ENCODE results near the gene ZNF502. TPM values are rescaled to one million over a fixed set of nuclear protein-coding genes. Genes with fewer than 3 reads are reported as not detected.
A peak's percentile ranks its signal among the peaks of the same experiment; 100 is the strongest.
"Not testable (repeated sequence)": the region's sequence is repeated elsewhere in the genome, so short reads cannot be mapped to it uniquely, and the experiment has no call there.

Gene ZNF502
- 2.9 TPM for polyA plus RNA-seq (2013, experiment 1 of 2)
- polyA plus RNA-seq (2013, experiment 2 of 2): 3.0 TPM

GRCh38 chr3:44712455-44713075 lies at the start of gene ZNF502:
Gene ZNF502 (plus strand): TSS chr3:44712660. CDS start chr3:44720262, 7,602 bp downstream.
- no peak within 1 kb of the TSS for H3K23ac ChIP-seq (ENCODE audit: low read length)
- H3K4ac ChIP-seq (ENCODE audit: low read depth, low read length): peak within 1 kb of the TSS; percentile 49
- peak within 1 kb of the TSS; percentile 48 for H3K9ac ChIP-seq (ENCODE audit: low read length)
- no peak within 1 kb of the TSS for H4K8ac ChIP-seq (ENCODE audit: low read depth, low read length)
- H2BK5ac ChIP-seq (ENCODE audit: low read length): no peak within 1 kb of the TSS
- H3K27ac ChIP-seq (ENCODE audit: low read depth, low read length): no peak within 1 kb of the TSS
- H3K36me3 ChIP-seq (ENCODE audit: control insufficient read depth, insufficient read depth, low read length): no peaks in the 10 kb centered on the region
- no peak within 1 kb of the TSS for H2AK5ac ChIP-seq (ENCODE audit: low read length)
- no peak within 1 kb of the TSS for H2BK15ac ChIP-seq (replicated peaks; ENCODE audit: low read depth)
- no peaks in the 10 kb centered on the region for H3K79me2 ChIP-seq (ENCODE audit: control insufficient read depth, insufficient read depth, low read length)
- no peak within 1 kb of the TSS for H2BK120ac ChIP-seq (ENCODE audit: low read depth, low read length)
- H4K5ac ChIP-seq (ENCODE audit: low read length): peak within 1 kb of the TSS; percentile 71
- WGBS (ENCODE audit: extremely low coverage, insufficient coverage, low lambda C conversion rate): no CpG with 5 or more reads among the region's 36 CpGs
- peak within 1 kb of the TSS; percentile 60 for H3K4me3 ChIP-seq (ENCODE audit: low read length)
- H3K4me2 ChIP-seq (ENCODE audit: low read length): peak within 1 kb of the TSS; percentile 14
- no peak within 1 kb of the TSS for H3K18ac ChIP-seq (ENCODE audit: low read length)
- H3K56ac ChIP-seq (ENCODE audit: low read length): peak within 1 kb of the TSS; percentile 58
- DNase-seq: peak; percentile 94
- no peaks in the 10 kb centered on the region for H3K79me1 ChIP-seq (ENCODE audit: low read length)
- no peaks in the 10 kb centered on the region for H3K4me1 ChIP-seq (ENCODE audit: control insufficient read depth, low read depth, low read length)
- H3K27me3 ChIP-seq (ENCODE audit: insufficient read depth, low read length, poor library complexity): no peaks in the 10 kb centered on the region

- Histone ChIP-seq H2BK5ac (ENCODE audit: low read length) (no peak overlapping the region), H3K56ac (ENCODE audit: low read length) (no peak overlapping the region), H4K5ac (ENCODE audit: low read length) (no peak overlapping the region), H3K18ac (ENCODE audit: low read length) (no peak overlapping the region), H3K36me3 (ENCODE audit: control insufficient read depth, insufficient read depth, low read length) (no peaks in the 10 kb centered on the region), H3K4ac (ENCODE audit: low read depth, low read length) (no peak overlapping the region), H2BK120ac (ENCODE audit: low read depth, low read length) (no peak overlapping the region), H3K9ac (ENCODE audit: low read length) (no peak overlapping the region), H3K79me2 (ENCODE audit: control insufficient read depth, insufficient read depth, low read length) (no peaks in the 10 kb centered on the region), H4K8ac (ENCODE audit: low read depth, low read length) (no peak overlapping the region), H2BK15ac (replicated peaks; ENCODE audit: low read depth) (no peak overlapping the region), H3K79me1 (ENCODE audit: low read length) (no peaks in the 10 kb centered on the region), H3K23ac (ENCODE audit: low read length) (no peak overlapping the region), H2AK5ac (ENCODE audit: low read length) (no peak overlapping the region), H3K4me2 (ENCODE audit: low read length) (no peak overlapping the region), H3K4me1 (ENCODE audit: control insufficient read depth, low read depth, low read length) (no peaks in the 10 kb centered on the region), H3K4me3 (ENCODE audit: low read length) (no peak overlapping the region), H3K27ac (ENCODE audit: low read depth, low read length) (no peak overlapping the region), H3K27me3 (ENCODE audit: insufficient read depth, low read length, poor library complexity) (no peaks in the 10 kb centered on the region)
- WGBS (ENCODE audit: extremely low coverage, insufficient coverage, low lambda C conversion rate): no CpG with 5 or more reads among the region's 3 CpGs
- DNase-seq: no peak
These were observed 47.3 kb upstream of the ZNF502 start for GRCh38 chr3:44665173-44665572.

GRCh38 chr3:44666346-44666745 lies 46.1 kb upstream of the ZNF502 start:
- Histone ChIP-seq H3K18ac (ENCODE audit: low read length) (no peak overlapping the region), H3K4me2 (ENCODE audit: low read length) (no peak overlapping the region), H3K27ac (ENCODE audit: low read depth, low read length) (no peak overlapping the region), H3K27me3 (ENCODE audit: insufficient read depth, low read length, poor library complexity) (no peaks in the 10 kb centered on the region), H4K8ac (ENCODE audit: low read depth, low read length) (no peak overlapping the region), H2BK120ac (ENCODE audit: low read depth, low read length) (no peak overlapping the region), H3K79me1 (ENCODE audit: low read length) (no peaks in the 10 kb centered on the region), H3K4ac (ENCODE audit: low read depth, low read length) (no peak overlapping the region), H3K23ac (ENCODE audit: low read length) (no peak overlapping the region), H4K5ac (ENCODE audit: low read length) (no peak overlapping the region), H2BK5ac (ENCODE audit: low read length) (no peak overlapping the region), H3K4me1 (ENCODE audit: control insufficient read depth, low read depth, low read length) (no peaks in the 10 kb centered on the region), H2AK5ac (ENCODE audit: low read length) (no peak overlapping the region), H3K9ac (ENCODE audit: low read length) (no peak overlapping the region), H2BK15ac (replicated peaks; ENCODE audit: low read depth) (no peak overlapping the region), H3K79me2 (ENCODE audit: control insufficient read depth, insufficient read depth, low read length) (no peaks in the 10 kb centered on the region), H3K4me3 (ENCODE audit: low read length) (no peak overlapping the region), H3K36me3 (ENCODE audit: control insufficient read depth, insufficient read depth, low read length) (no peaks in the 10 kb centered on the region), H3K56ac (ENCODE audit: low read length) (no peak overlapping the region)
- WGBS (ENCODE audit: extremely low coverage, insufficient coverage, low lambda C conversion rate): no CpG with 5 or more reads among the region's 4 CpGs
- DNase-seq: no peak

GRCh38 chr3:44669760-44670159 lies 42.7 kb upstream of the ZNF502 start:
- Histone ChIP-seq H3K56ac (ENCODE audit: low read length) (no peak overlapping the region), H4K5ac (ENCODE audit: low read length) (no peak overlapping the region), H3K27me3 (ENCODE audit: insufficient read depth, low read length, poor library complexity) (no peaks in the 10 kb centered on the region), H2BK15ac (replicated peaks; ENCODE audit: low read depth) (no peak overlapping the region), H2BK5ac (ENCODE audit: low read length) (no peak overlapping the region), H3K27ac (ENCODE audit: low read depth, low read length) (no peak overlapping the region), H2AK5ac (ENCODE audit: low read length) (no peak overlapping the region), H3K4me2 (ENCODE audit: low read length) (no peak overlapping the region), H3K4ac (ENCODE audit: low read depth, low read length) (no peak overlapping the region), H3K9ac (ENCODE audit: low read length) (no peak overlapping the region), H3K79me1 (ENCODE audit: low read length) (no peaks in the 10 kb centered on the region), H3K4me1 (ENCODE audit: control insufficient read depth, low read depth, low read length) (no peaks in the 10 kb centered on the region), H3K23ac (ENCODE audit: low read length) (no peak overlapping the region), H2BK120ac (ENCODE audit: low read depth, low read length) (no peak overlapping the region), H4K8ac (ENCODE audit: low read depth, low read length) (no peak overlapping the region), H3K4me3 (ENCODE audit: low read length) (no peak overlapping the region), H3K18ac (ENCODE audit: low read length) (no peak overlapping the region), H3K79me2 (ENCODE audit: control insufficient read depth, insufficient read depth, low read length) (no peaks in the 10 kb centered on the region), H3K36me3 (ENCODE audit: control insufficient read depth, insufficient read depth, low read length) (no peaks in the 10 kb centered on the region)
- no peak for DNase-seq
- no CpG with 5 or more reads among the region's 6 CpGs for WGBS (ENCODE audit: extremely low coverage, insufficient coverage, low lambda C conversion rate)

- not testable (repeated sequence) for H3K4me3 ChIP-seq (ENCODE audit: low read length); H3K56ac ChIP-seq (ENCODE audit: low read length); H3K4me1 ChIP-seq (ENCODE audit: control insufficient read depth, low read depth, low read length); H3K18ac ChIP-seq (ENCODE audit: low read length); H2AK5ac ChIP-seq (ENCODE audit: low read length); H4K5ac ChIP-seq (ENCODE audit: low read length); H2BK5ac ChIP-seq (ENCODE audit: low read length); H4K8ac ChIP-seq (ENCODE audit: low read depth, low read length); H3K4me2 ChIP-seq (ENCODE audit: low read length); H3K9ac ChIP-seq (ENCODE audit: low read length); H3K4ac ChIP-seq (ENCODE audit: low read depth, low read length); H3K23ac ChIP-seq (ENCODE audit: low read length); H2BK15ac ChIP-seq (replicated peaks; ENCODE audit: low read depth); H3K27ac ChIP-seq (ENCODE audit: low read depth, low read length); H3K79me2 ChIP-seq (ENCODE audit: control insufficient read depth, insufficient read depth, low read length); H3K79me1 ChIP-seq (ENCODE audit: low read length); H2BK120ac ChIP-seq (ENCODE audit: low read depth, low read length); DNase-seq; H3K27me3 ChIP-seq (ENCODE audit: insufficient read depth, low read length, poor library complexity); H3K36me3 ChIP-seq (ENCODE audit: control insufficient read depth, insufficient read depth, low read length)
- no CpG with 5 or more reads among the region's 8 CpGs for WGBS (ENCODE audit: extremely low coverage, insufficient coverage, low lambda C conversion rate)
These were observed 39.0 kb upstream of the ZNF502 start for GRCh38 chr3:44673466-44673865.

- H2BK15ac ChIP-seq (replicated peaks; ENCODE audit: low read depth): no peak overlapping the region
- H3K79me1 ChIP-seq (ENCODE audit: low read length): no peaks in the 10 kb centered on the region
- H2BK120ac ChIP-seq (ENCODE audit: low read depth, low read length): no peak overlapping the region
- no peak overlapping the region for H3K9ac ChIP-seq (ENCODE audit: low read length)
- H3K56ac ChIP-seq (ENCODE audit: low read length): no peak overlapping the region
- no peaks in the 10 kb centered on the region for H3K4me1 ChIP-seq (ENCODE audit: control insufficient read depth, low read depth, low read length)
- H2BK5ac ChIP-seq (ENCODE audit: low read length): no peak overlapping the region
- H4K5ac ChIP-seq (ENCODE audit: low read length): no peak overlapping the region
- H2AK5ac ChIP-seq (ENCODE audit: low read length): no peak overlapping the region
- H3K4ac ChIP-seq (ENCODE audit: low read depth, low read length): no peak overlapping the region
- no peak for DNase-seq
- H3K36me3 ChIP-seq (ENCODE audit: control insufficient read depth, insufficient read depth, low read length): no peaks in the 10 kb centered on the region
- no peak overlapping the region for H4K8ac ChIP-seq (ENCODE audit: low read depth, low read length)
- H3K23ac ChIP-seq (ENCODE audit: low read length): no peak overlapping the region
- H3K79me2 ChIP-seq (ENCODE audit: control insufficient read depth, insufficient read depth, low read length): no peaks in the 10 kb centered on the region
- WGBS (ENCODE audit: extremely low coverage, insufficient coverage, low lambda C conversion rate): no CpG with 5 or more reads among the region's 2 CpGs
- no peak overlapping the region for H3K4me2 ChIP-seq (ENCODE audit: low read length)
- H3K27me3 ChIP-seq (ENCODE audit: insufficient read depth, low read length, poor library complexity): no peaks in the 10 kb centered on the region
- H3K4me3 ChIP-seq (ENCODE audit: low read length): no peak overlapping the region
- H3K18ac ChIP-seq (ENCODE audit: low read length): no peak overlapping the region
- H3K27ac ChIP-seq (ENCODE audit: low read depth, low read length): no peak overlapping the region
These were observed 38.2 kb upstream of the ZNF502 start for GRCh38 chr3:44674211-44674610.
